AG10803 (cell line): ENCODE results near the gene ICE2.
A peak's percentile ranks its signal among the peaks of the same experiment; 100 is the strongest.

Experiments used
- DNase-seq: peaks from one replicate; pipeline ENCODE4 v3.0.0; 2010; ENCODE audit warnings: low read depth
- H3K4me3 ChIP-seq: 2 replicates; pipeline ENCODE4 v1.5.1; 2011; ENCODE audit warnings: mild to moderate bottlenecking, low read length, control low read depth
- CTCF ChIP-seq: conservative IDR thresholded peaks from 2 replicates; pipeline ENCODE4 v1.5.1; 2011; ENCODE audit warnings: mild to moderate bottlenecking, low read length, control low read depth, inconsistent platforms

ICE2 gene

GRCh38 chr15:60523056-60523455 is 44.1 kb upstream of the ICE2 start:
- no peak for TF ChIP-seq CTCF
- peak; percentile 62 for DNase-seq
- H3K4me3 ChIP-seq: no peak overlapping the region

- no peak overlapping the region for H3K4me3 ChIP-seq
Measured at GRCh38 chr15:60520825-60521368, 42.0 kb upstream of the ICE2 start.

GRCh38 chr15:60520013-60520824 is 41.3 kb upstream of the ICE2 start:
- peak; percentile 10 for DNase-seq
- H3K4me3 ChIP-seq: no peak overlapping the region
- no peak for TF ChIP-seq CTCF

More at GRCh38 chr15:60520825-60521368, 42.0 kb upstream of the ICE2 start:
- DNase-seq: peak; percentile 59
- TF ChIP-seq CTCF: peak; percentile 89

GRCh38 chr15:60519218-60519617 is 40.3 kb upstream of the ICE2 start:
- no peak overlapping the region for H3K4me3 ChIP-seq
- TF ChIP-seq CTCF: no peak
- peak; percentile 49 for DNase-seq

- TF ChIP-seq CTCF: no peak
- H3K4me3 ChIP-seq: no peak overlapping the region
- no peak for DNase-seq
Measured at GRCh38 chr15:60518511-60518910, 39.6 kb upstream of the ICE2 start.

GRCh38 chr15:60514261-60514881 is 35.4 kb upstream of the ICE2 start:
- H3K4me3 ChIP-seq: no peak overlapping the region
- TF ChIP-seq CTCF: no peak
- no peak for DNase-seq

GRCh38 chr15:60513676-60514075 is 34.7 kb upstream of the ICE2 start:
- no peak for DNase-seq
- no peak for TF ChIP-seq CTCF
- H3K4me3 ChIP-seq: no peak overlapping the region
